Testis (tissue), 2 donors: ENCODE results near the gene PPIL6.

Source experiments
- POLR2A ChIP-seq: fragments of 450-650 bp; IDR thresholded peaks from one replicate; pipeline ENCODE4 v1.6.1; 2017; ENCODE audit warnings: antibody characterized with exemption, mild to moderate bottlenecking, moderate library complexity
- TF ChIP-seq, protein P1 (sequence below), 3 experiments: fragments of 450-650 bp in 2 of 3; fragments of 200-600 bp in 1 of 3; sonication (generic) in 1 of 3; IDR thresholded peaks; one replicate each; pipeline ENCODE4 v1.5.1; 2016 to 2019; ENCODE audit warnings: antibody characterized with exemption in 3 of 3, mild to moderate bottlenecking in 2 of 3, moderate library complexity in 1 of 3

DNA sequence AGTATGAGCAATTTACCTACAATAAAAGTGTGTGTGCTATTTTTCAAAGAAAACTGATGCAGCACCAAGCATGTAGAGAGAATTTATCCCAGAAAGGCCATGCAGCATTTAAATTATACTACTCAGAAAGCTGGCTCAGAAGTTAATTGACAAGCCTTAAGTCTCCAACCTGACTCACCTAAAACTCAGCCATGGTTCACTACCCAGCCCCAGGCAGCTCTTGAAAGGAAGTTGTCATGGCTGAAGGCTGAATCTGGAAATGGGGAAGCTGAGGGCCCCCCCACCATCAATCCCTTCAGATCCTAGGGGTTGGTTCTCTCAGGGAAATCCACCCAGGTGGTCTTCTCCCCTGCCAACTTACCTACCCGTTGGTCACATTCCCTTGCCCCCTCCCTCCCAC lies 19.7 kb downstream of the PPIL6 start:
- no peak for TF ChIP-seq POLR2A
- TF ChIP-seq, protein P1, sequence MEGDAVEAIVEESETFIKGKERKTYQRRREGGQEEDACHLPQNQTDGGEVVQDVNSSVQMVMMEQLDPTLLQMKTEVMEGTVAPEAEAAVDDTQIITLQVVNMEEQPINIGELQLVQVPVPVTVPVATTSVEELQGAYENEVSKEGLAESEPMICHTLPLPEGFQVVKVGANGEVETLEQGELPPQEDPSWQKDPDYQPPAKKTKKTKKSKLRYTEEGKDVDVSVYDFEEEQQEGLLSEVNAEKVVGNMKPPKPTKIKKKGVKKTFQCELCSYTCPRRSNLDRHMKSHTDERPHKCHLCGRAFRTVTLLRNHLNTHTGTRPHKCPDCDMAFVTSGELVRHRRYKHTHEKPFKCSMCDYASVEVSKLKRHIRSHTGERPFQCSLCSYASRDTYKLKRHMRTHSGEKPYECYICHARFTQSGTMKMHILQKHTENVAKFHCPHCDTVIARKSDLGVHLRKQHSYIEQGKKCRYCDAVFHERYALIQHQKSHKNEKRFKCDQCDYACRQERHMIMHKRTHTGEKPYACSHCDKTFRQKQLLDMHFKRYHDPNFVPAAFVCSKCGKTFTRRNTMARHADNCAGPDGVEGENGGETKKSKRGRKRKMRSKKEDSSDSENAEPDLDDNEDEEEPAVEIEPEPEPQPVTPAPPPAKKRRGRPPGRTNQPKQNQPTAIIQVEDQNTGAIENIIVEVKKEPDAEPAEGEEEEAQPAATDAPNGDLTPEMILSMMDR (IDR thresholded peaks at IDR 0.05): no peak
